HG02970 (cell line): Measurements from ENCODE around the gene IL17REL.

Experiments used
- ATAC-seq: cut with Tn5 transposase; IDR thresholded peaks from one replicate; pipeline ENCODE4 v1.9.1; 2021; ENCODE audit warnings: mild to moderate bottlenecking, moderate library complexity, moderate number of reproducible peaks; ENCODE audit not compliant: unreplicated experiment, low FRiP score

The IL17REL gene

DNA sequence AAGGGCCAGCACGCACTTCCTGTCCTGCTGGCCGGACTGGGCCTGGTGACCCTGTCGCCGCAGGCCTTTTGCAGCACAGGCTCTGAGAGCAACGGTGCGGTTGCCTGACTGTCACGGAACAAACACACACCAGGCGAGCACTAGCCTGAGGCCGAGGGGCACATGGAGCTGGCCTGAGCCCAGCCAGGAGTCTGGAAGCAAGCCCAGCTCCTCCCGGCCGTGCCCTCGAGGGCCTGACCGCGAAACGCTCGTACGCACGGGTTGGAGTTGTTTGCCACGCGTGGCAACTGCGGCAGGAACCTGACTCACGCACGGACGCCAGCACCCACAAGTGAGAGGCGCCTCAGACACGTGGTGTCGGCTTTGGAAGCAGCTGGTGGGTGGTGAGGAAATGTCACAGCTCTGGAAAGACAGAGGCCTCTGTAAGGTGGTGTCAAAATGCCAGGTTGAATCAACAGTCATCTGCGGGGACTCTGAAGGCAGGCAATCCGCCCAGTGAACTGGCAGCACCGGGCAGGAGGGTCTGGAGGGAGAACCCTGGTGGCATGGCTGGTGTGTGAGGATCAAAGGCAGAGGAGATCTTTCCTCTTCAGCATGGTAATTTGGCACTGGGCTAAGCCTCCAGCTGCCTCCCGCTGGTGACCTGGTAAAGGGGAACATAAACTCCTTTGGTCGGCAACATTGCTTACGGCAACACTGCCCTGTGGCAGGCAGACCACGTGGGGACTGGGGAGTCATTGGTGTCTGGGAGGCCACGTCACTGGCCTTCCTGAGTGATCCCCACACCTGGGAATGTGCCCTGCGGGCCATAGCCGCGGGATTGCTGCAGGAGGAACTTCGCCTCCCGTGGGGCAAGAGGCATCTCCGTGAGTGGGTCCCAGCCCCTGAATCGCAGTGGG is 15.3 kb upstream of the IL17REL start:
- no peak for ATAC-seq

DNA sequence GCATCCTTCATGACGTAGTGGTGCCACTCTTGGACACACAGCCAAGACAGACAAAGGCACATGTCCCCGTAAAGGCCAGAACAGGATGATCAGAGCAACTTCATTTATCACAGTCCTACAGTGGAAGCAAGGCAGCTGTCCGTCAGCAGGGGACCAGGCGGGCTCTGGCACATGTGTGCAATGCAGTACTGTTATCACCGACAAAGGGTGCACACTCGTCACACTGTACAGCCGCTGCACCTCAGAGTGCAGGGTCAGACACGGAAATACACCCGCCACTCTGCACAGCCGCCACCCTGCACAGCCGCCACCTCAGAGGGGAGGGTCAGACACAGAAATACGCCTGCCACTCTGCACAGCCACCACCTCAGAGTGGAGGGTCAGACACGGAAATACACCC is 13.4 kb upstream of the IL17REL start:
- ATAC-seq: no peak

DNA sequence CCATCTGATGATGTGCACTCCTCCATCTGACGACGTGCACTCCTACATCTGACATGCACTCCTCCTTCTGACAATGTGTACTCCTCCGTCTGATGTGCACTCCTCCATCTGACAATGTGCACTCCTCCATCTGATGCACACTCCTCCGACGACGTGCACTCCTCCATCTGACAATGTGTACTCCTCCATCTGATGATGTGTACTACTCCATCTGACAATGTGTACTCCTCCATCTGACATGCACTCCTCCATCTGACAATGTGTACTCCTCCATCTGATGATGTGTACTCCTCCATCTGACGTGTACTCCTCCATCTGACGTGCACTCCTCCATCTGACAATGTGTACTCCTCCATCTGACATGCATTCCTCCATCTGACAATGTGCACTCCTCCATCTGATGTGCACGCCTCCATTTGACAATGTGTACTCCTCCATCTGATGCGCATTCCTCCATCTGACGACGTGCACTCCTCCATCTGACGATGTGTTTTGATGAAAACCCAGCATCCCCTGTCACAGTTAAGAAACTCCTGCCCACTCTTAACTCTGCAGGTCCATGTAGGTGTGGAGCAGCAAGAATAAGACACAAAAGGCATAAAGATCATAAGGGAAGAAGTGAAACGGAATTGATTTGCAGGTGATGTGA is 9.7 kb upstream of the IL17REL start:
- no peak for ATAC-seq

DNA sequence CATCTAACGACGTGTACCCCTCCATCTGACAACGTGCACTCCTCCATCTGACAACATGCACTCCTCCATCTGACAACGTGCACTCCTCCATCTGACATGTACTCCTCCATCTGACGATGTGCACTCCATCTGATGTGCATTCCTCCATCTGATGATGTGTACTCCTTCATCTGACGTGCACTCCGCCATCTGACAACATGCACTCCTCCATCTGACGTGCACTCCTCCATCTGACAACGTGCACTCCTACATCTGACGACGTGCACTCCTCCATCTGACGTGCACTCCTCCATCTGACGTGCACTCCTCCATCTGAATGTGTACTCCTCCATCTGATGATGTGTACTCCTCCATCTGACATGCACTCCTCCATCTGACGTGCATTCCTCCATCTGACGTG is 8.0 kb upstream of the IL17REL start:
- no peak for ATAC-seq

DNA sequence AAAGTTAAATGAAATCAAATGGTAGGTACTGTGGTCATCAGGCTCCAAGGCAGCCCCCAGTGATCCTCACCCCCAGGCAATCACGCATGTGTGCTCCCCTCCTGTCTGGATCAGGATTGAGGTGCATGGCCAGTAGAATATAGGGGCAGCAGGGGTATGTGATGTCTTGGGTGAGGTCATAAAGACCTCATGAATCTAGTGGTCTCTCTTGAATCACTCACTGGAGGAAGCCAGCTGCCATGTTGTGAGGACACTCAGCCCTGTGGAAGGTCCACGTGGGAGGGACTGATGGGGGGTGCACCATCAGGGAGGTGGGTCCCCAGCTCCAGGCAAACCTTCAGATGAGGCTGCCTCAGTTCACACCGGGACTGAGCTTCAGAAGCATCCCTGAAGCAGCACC is 6.8 kb upstream of the IL17REL start:
- no peak for ATAC-seq

DNA sequence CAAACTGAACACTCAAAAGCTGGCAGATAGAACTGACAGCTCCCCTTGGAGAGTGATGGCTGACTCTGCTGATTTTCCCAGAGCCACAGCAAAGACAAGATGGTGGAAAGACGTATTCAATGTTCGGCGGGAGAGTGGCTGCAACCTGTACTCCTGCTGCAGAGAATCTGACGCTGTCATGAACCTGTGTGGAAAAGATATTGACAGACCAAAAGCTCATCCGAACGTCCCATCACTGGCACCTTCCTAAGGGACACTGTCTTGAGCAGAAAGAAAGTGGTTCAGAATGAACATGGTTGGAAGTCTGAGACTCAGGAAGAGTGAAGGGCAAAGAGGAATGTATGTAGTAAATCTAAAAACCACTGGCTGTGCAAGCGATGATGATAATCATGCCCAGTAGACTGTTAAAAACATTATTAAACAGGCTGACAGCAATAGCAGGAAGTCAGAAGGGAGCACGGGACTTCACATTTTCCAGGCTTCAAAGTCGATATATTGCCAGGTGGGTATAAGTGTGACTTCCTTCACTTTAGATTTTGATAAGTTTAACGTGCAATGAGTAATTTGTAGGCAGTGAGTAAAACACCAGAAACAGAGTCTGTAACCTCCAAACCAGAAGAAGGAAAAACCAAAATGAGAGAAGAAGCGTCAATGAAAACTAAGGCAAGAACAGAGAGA is 6.2 kb upstream of the IL17REL start:
- ATAC-seq: no peak

DNA sequence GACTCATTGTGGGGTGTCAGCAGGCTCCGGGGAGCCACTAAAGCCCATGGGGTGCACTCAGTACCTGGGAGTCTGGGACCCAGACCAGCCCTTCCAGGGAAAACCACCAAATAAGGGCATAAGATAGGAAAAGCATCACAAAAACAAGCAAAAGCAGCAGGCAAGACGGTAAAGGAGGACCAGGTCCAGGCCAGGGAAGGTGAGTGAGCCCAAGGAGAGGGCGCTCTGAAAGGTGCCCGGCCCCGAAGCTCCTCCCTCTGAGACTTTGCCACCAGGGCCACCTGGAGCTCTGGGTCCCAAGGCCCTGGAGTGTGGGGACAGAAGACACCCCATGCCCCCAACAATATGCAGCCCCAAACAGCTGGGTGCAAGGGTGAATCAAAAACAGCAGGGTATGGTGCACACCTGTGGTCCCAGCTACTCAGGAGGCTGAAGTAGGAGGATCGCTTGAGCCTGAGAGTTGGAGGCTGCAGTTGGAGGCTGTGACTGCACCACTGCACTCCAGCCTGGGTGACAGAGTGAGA is 5.2 kb upstream of the IL17REL start:
- no peak for ATAC-seq

DNA sequence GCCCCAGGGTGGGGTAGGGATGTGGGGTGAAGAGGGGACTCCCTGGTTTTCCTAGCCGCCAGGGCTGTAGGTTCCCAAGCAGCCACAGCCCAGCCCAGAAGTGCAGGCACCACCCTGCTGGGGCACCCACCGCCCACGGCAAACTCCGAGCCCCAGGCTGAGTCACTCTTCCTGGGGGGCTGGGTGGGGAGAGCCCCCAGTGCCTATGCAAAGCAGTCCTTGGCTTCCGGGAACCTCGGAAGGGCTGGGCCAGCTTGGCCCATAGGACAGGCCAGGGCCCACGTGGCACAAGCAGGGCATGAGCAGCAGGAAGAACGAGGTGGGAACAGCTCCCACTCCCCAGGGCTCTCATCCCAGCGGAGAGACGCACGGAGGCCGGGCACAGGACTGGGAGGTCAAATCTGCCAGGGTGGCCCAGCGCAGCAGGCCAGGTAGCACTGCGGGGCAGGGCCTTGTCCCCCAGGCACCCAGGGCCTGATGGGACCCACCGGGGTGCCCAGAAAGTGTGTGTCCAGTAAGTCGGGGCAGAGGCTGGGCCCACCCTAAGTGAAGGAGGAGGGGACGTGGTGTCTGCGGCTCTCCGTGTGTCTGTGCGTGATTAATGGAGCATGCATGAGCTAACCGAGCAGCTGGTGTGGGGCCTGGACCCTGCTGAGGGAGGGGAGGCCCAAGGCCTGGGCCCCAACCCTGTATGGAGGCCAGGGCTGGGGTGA is 4.6 kb upstream of the IL17REL start:
- no peak for ATAC-seq

DNA sequence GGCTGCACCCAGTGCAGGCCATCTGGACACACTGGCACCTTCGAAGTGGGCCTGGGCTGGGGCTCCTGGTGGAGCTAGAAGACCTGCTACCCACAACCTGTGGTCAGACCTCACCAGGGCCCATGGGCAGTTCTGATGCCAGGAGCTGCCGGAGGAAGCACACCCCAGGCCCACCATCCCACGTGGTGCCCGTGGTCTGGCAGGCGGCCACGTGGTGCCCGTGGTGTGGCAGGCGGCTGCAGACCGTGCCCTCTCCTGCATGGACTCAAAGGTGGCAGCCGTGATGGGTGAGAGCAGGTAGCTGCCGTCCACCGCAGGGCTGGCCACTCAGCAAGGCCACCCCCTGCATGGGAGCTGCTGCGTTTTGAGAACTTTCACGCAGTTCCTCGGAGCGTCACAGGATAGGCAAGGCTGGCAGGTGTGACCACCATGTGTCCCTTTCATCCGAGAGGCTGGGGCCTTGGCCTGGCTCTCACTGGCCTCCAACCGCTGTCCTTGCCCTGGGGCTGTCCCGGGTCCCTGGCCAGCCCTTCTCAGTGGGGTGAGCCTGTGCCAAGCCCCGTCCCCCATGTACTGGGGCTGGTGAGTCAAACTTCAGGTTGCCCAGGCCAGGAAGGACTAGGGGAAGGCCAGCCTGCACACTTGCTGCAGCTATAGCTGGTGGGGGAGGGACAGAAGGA is 3.9 kb upstream of the IL17REL start:
- ATAC-seq: no peak

DNA sequence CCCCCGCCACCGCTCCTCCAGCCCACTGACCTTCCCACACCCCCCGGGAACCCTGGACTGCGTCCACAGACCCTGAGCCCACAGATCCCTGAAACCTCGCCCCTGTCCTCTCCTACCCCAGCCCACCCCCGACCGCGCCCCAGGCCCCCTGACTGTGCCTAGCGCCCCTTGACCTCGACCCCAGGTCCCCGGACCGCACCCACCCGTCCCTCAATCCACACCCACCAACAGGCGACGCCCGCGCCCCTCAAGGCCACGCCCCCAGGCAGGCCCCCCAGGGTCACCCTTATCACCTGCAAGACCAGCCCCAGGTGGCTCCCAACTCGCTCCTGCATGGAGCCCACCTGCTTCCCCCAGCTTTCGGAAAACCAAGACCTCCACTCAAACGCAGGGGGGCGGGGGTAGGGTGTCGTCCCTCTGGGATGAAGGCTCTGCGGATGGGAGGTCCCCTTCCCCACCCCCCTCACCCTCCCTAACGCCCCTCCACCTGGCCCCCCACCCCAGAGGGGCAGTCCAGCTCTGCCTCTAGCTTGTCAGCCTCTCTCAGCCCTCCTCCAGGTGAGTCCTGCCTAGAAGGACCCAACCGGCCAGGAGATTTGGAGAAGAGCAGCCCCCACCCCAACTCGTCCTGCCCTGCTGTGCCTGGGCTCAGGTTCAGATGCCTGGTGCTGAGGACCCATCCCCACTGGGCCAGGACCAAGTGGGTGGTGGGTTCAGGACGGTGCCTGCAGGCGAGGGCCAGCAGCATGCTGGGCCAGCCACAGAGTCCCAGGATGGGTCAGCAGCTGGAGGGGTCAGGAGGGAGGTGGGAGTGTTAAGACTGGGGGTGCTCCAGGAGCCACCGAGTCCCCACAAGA is 3.1 kb upstream of the IL17REL start:
- no peak for ATAC-seq

DNA sequence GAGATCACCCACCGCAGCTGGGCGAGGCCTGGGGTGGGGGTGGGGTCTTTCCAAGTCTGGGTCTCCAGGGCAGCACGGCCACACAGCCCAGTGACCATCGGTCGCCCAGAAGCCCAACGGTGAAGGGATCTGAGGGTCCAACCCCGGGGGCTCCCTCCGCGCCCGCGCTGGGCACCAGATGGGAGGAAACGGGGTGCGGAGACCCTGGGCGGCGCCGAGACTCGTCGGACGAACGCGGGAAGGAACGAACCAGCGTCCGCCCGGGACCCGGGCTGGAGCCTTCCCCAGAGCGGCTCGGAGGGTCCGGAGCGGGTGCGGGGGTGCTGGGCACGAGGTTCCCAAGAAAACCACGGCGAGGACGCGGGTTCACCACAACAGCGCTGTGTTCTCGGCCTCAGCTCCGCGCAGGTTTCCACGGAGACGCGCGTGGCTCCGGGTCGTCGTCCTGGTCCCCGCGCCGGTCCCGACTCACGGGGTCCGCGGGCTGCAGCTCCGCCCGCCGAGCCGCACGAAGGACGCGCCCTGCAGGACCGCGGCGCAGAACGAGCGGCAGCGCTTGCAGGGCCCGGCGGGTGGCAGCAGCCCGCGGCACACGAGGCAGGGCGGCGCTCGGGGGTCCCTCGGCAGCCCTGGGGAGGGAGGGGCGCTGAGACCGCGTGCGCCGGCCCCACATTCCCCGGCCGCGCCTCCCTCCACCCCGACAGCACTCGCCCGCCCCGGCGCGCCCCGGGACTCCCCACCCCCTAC is 2.3 kb upstream of the IL17REL start:
- ATAC-seq: no peak

DNA sequence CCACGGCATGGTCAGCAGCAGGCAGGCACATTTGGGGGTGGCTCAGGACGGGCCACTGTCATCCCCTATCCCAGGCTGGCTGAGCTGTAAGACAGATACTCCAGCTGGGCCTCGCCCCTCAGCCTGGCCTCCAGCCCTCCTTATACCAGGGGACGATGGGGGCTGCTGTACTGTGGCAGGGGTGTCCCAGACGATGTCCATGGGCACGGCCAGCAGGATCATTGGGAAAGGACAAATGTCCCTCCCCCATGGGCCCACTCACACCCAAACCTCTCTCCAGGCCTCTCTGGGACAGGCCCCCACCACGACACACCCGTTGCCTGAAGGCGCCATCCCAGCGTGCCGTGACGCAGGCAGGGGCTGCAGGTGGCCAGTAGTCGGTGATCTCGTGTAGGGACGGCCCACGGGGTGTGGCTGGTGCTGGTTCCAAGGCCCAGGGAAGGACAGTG is 1.5 kb upstream of the IL17REL start:
- no peak for ATAC-seq

DNA sequence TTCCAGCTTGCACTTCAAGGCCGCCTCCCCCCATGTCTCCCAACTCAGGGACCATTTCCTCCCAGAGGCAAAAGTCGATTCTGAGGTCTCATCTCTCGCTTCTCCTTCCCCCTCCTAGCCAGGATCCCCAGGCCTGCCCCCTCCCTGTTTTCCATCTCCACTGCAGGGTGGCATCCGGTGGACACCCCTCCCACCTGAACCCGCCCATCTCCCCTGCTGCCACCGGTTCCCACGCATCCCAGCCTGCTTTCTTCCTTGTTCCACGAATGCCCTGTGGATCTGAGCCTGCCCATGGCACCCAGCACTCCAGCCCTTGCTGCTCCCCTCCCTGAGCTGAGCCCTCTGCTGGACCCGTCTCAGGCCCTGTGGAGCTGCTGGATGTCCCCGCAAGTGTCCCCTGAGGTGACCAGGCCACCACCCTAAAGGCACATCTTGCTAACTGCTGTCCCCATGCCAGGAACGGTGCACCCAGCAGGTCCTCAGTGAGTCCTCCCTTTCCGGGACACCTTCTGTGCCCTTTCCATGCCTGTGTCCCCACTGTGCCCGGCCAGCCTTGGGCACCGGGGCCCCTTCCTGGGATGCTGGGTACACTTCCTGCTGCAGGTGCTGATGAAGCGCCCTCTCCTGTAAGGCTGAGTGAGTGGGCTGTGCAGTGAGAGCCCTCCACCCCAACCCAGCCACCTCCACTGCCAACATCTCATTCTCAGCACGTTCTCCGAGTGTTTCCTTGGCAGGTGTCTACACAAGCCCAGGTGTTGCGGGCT is 936 bp downstream of the IL17REL start:
- no peak for ATAC-seq

DNA sequence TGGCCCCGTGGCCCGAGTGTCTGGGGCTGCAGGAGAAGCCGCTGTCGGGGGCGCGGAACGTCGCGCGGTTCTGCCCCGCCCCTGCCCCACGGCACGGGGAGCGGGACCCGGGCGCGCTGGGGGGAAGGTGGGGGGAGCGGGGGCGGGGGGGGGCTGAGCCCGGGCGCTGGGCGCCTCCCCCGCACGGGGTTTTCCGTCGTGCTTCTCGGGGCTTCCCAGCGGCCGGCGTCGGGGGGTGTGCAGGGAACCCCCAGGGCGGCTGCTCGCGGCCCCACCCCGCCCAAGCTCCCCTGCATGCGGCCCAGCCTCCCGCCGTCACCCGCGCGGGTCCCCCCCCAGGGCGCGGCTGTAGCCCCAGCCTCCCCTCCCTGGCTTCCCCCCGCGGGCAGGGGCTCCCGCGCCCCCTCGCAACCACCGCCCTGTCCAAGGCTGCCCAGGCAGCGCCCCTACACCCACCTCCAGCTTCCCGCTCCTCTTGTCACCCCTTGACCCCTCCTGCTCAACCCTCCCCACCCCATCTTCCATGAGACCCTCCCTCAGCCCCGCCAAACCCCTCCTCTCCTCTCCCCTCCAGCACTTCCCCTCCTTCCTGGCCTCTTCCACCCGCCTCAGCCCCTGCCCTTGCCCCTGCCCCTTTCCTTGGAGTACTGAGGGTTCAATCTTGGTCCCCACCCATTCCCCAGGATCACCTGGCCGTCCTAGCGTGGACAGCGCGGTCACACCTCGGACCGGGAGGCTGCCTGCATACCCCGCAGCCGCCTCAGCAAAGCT is 1.7 kb downstream of the IL17REL start:
- no peak for ATAC-seq

DNA sequence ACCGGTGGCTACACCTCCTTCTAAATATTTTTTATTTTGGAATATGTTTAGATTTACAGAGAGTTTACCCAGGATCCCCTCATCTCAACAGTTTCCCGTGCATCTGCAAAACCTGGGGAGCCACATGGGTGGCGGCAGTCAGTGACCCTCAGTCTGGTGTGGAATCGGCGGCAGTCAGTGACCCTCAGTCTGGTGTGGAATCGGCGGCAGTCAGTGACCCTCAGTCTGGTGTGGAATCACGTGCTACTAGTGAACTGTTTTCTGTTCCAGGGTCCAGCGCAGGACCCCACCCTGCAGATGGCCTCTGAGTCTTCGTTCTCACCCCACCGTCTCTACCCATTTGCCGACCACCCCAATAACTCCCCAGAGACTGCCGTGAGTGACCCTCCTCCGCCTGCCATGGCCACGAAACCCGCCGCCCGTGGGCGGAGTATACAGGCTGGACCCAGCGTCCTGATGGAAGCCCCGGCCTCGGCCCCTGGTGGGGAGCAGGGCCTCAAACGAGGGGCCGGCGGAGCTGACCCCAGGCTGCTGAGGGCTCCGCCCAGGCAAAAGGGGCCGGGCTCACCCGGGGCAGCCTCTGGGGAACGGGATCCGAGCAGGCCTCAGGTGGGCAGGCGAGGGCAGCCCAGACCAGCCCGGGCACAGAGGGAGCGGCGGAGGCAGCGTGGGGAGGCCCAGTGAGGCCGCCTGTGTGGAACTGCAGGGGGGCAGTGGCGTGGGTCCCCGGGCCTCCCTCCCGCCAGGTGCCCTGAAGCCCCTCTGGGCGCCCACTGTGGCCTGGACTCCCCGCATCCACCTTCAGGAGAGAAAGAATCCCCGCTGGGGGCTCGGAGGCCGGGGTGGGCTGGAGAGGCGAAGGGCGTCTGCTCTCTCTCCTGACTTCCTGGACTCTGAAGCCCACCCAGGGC is 2.5 kb downstream of the IL17REL start:
- no peak for ATAC-seq

DNA sequence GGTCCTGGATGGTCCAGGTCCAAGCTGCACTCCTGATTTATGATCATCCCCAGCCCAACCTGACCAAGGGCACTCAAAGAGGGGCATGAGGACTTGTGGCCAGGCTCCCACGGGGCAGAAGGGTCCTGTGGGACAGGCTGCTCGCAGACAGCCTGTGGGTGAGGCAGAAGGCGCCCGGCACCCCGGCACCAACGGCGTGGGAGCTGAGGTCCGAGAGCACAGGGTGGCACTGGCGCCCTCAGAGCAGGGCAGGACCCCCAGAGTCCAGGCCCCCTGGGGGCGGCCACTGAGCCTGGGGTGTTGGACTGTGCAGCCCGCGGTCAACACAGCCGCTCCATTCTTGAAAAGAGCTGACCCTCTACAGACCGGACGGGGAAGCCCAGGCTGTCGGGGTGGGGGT is 3.3 kb downstream of the IL17REL start:
- no peak for ATAC-seq
